ENCODE data around the gene SYT2.
A peak's percentile ranks its signal among the peaks of the same experiment; 100 is the strongest.

The SYT2 gene

GRCh38 chr1:202710070-202711045 lies at the start of gene SYT2:
SYT2 (minus strand) TSS chr1:202710454; CDS start chr1:202605772, 104,682 bp downstream.
- in situ Hi-C loops (cut with HindIII; ENCODE audit: low sequenced_read_pairs) = loop anchor here (25.0 kb wide), 1 partner anchor 498 kb away; no protein-coding TSS in a partner anchor
- DNase-seq (ENCODE audit: low read depth) = no peak
- H3K4me3 ChIP-seq (ENCODE audit: low read depth, low read length) = peak within 1 kb of the TSS; percentile 34

GRCh38 chr1:202756391-202756790 lies 46.1 kb upstream of the SYT2 start:
- DNase-seq (ENCODE audit: low read depth) = no peak
- TF ChIP-seq CTCF (IDR thresholded peaks at IDR 0.05; ENCODE audit: low read depth, low read length, missing control alignments) = no peak
- in situ Hi-C loops (cut with HindIII; ENCODE audit: low sequenced_read_pairs) = no loop called here

More at GRCh38 chr1:202710070-202711045, at the start of gene SYT2:
- no peak for TF ChIP-seq CTCF (IDR thresholded peaks at IDR 0.05; ENCODE audit: low read depth, low read length, missing control alignments)

GRCh38 chr1:202754293-202754692 lies 44.0 kb upstream of the SYT2 start:
- TF ChIP-seq CTCF (IDR thresholded peaks at IDR 0.05; ENCODE audit: low read depth, low read length, missing control alignments) = no peak
- in situ Hi-C loops (cut with HindIII; ENCODE audit: low sequenced_read_pairs) = no loop called here
- no peak overlapping the region for H3K4me3 ChIP-seq (ENCODE audit: low read depth, low read length)
- no peak for DNase-seq (ENCODE audit: low read depth)

More at GRCh38 chr1:202756391-202756790, 46.1 kb upstream of the SYT2 start:
- no peak overlapping the region for H3K4me3 ChIP-seq (ENCODE audit: low read depth, low read length)

- H3K4me3 ChIP-seq (ENCODE audit: low read depth, low read length) = no peak overlapping the region
- no peak for TF ChIP-seq CTCF (IDR thresholded peaks at IDR 0.05; ENCODE audit: low read depth, low read length, missing control alignments)
- in situ Hi-C loops (cut with HindIII; ENCODE audit: low sequenced_read_pairs) = no loop called here
- DNase-seq (ENCODE audit: low read depth) = no peak
Measured at GRCh38 chr1:202752774-202753173, 42.5 kb upstream of the SYT2 start.

- in situ Hi-C loops (cut with HindIII; ENCODE audit: low sequenced_read_pairs) = no loop called here
- H3K4me3 ChIP-seq (ENCODE audit: low read depth, low read length) = no peak overlapping the region
- DNase-seq (ENCODE audit: low read depth) = no peak
- TF ChIP-seq CTCF (IDR thresholded peaks at IDR 0.05; ENCODE audit: low read depth, low read length, missing control alignments) = no peak
Measured at GRCh38 chr1:202750761-202751160, 40.5 kb upstream of the SYT2 start.

GRCh38 chr1:202750024-202750423 lies 39.8 kb upstream of the SYT2 start:
- no peak for TF ChIP-seq CTCF (IDR thresholded peaks at IDR 0.05; ENCODE audit: low read depth, low read length, missing control alignments)
- no peak for DNase-seq (ENCODE audit: low read depth)
- in situ Hi-C loops (cut with HindIII; ENCODE audit: low sequenced_read_pairs) = no loop called here
- H3K4me3 ChIP-seq (ENCODE audit: low read depth, low read length) = no peak overlapping the region
